A549 (cell line): ENCODE data around the gene RTCB. TPM values are rescaled to one million over a fixed set of nuclear protein-coding genes. Genes with fewer than 3 reads are reported as not detected.

Experiments
- ATAC-seq, 2 experiments: fragments of 200-7000 bp in 1 of 2; fragments of >200 bp in 1 of 2; cut with Nextera tagmentation in 1 of 2; cut with Tn5 transposase in 1 of 2; 3 replicates each; pipeline versions ENCODE4 v1.8.0 to v1.9.1; 2018 to 2020; ENCODE audit warnings: mild to moderate bottlenecking in 1 of 2, moderate library complexity in 1 of 2
- CTCF ChIA-PET: fragments of 300-600 bp; sonication (Branson Sonifier 250); formaldehyde crosslinking; extraction: SDS; loops from one replicate; lab custom pipeline; 2021; ENCODE audit warnings: antibody characterized with exemption, inconsistent platforms; lab: Yijun Ruan, JAX
- POLR2A ChIA-PET: fragments of 350-600 bp; formaldehyde crosslinking; extraction: SDS; loops from one replicate; lab custom pipeline; 2021; ENCODE audit warnings: antibody characterized with exemption, inconsistent platforms; lab: Yijun Ruan, JAX
- DNase-seq, 2 experiments: peaks; one replicate each; pipeline versions ENCODE4 v3.0.0 to v3.0.0-alpha.2; 2011 to 2016; ENCODE audit warnings: low read depth in 1 of 2, low spot score in 1 of 2
- FAIRE-seq: peaks from 2 replicates; lab custom pipeline; 2011; peaks lifted over from hg19 to GRCh38; lab: Jason Lieb, UNC
- H3K27ac ChIP-seq, 2 experiments: fragments of >200 bp; sonication (Bioruptor Twin); formaldehyde crosslinking; 3 replicates each; pipeline ENCODE4 v1.5.1; 2016 to 2017
- H3K4me1 ChIP-seq: fragments of >200 bp; sonication (Bioruptor Twin); formaldehyde crosslinking; 3 replicates; pipeline ENCODE4 v1.6.1; 2016
- H3K4me2 ChIP-seq: fragments of >200 bp; sonication (Bioruptor Twin); formaldehyde crosslinking; 3 replicates; pipeline ENCODE4 v1.6.1; 2016
- H3K4me3 ChIP-seq: fragments of >200 bp; sonication (Bioruptor Twin); formaldehyde crosslinking; 3 replicates; pipeline ENCODE4 v1.5.1; 2016
- H3K9me3 ChIP-seq: fragments of >200 bp; sonication (Bioruptor Twin); formaldehyde crosslinking; 3 replicates; pipeline ENCODE4 v1.6.1; 2016
- BCL3 ChIP-seq: fragments of >200 bp; sonication (Bioruptor Twin); formaldehyde crosslinking; IDR thresholded peaks from 3 replicates; pipeline ENCODE4 v1.6.1; 2016
- BHLHE40 ChIP-seq: IDR thresholded peaks from 2 replicates; pipeline ENCODE4 v1.6.1; 2012; ENCODE audit warnings: low read depth, low read length, inconsistent platforms
- CBX2 ChIP-seq: fragments of 200-600 bp; sonication (generic); IDR thresholded peaks from 2 replicates; pipeline ENCODE4 v1.6.1; 2016; ENCODE audit warnings: low read depth, mild to moderate bottlenecking, borderline replicate concordance
- CHD2 ChIP-seq: fragments of 150-350 bp; IDR thresholded peaks from 2 replicates; pipeline ENCODE4 v1.6.1; 2014; ENCODE audit warnings: low read length; ENCODE audit not compliant: partially characterized antibody
- CHD4 ChIP-seq: fragments of 200-600 bp; sonication (generic); IDR thresholded peaks from 2 replicates; pipeline ENCODE4 v1.6.1; 2016; ENCODE audit warnings: antibody characterized with exemption, mild to moderate bottlenecking, borderline replicate concordance
- EHF ChIP-seq: fragments of 250-450 bp; sonication (Bioruptor Pico); IDR thresholded peaks from 2 replicates; pipeline ENCODE4 v1.5.0; 2020; ENCODE audit warnings: mild to moderate bottlenecking
- EHMT2 ChIP-seq: fragments of 200-600 bp; sonication (generic); IDR thresholded peaks from 2 replicates; pipeline ENCODE4 v1.6.1; 2016; ENCODE audit warnings: antibody characterized with exemption, low read depth, mild to moderate bottlenecking, moderate library complexity
- FOXS1 ChIP-seq: fragments of 250-450 bp; sonication (Bioruptor Pico); IDR thresholded peaks from 2 replicates; pipeline ENCODE4 v1.5.0; 2020; ENCODE audit warnings: mild to moderate bottlenecking, moderate library complexity
- GATA3 ChIP-seq: IDR thresholded peaks from 2 replicates; pipeline ENCODE4 v1.6.1; 2012; ENCODE audit warnings: borderline replicate concordance
- HMGXB4 ChIP-seq: fragments of 250-450 bp; sonication (Bioruptor Pico); IDR thresholded peaks from 2 replicates; pipeline ENCODE4 v1.5.0; 2021; ENCODE audit warnings: mild to moderate bottlenecking, moderate library complexity, borderline replicate concordance
- HOXA7 ChIP-seq: fragments of 250-450 bp; sonication (Bioruptor Pico); IDR thresholded peaks from 2 replicates; pipeline ENCODE4 v1.5.0; 2020; ENCODE audit warnings: mild to moderate bottlenecking, moderate library complexity
- HOXB5 ChIP-seq: fragments of 250-450 bp; sonication (Bioruptor Pico); IDR thresholded peaks from 2 replicates; pipeline ENCODE4 v1.5.0; 2020; ENCODE audit warnings: mild to moderate bottlenecking, moderate library complexity
- KDM5A ChIP-seq: fragments of 200-600 bp; sonication (generic); IDR thresholded peaks from 2 replicates; pipeline ENCODE4 v1.6.1; 2016; ENCODE audit warnings: antibody characterized with exemption, mild to moderate bottlenecking
- MAX ChIP-seq: IDR thresholded peaks from 2 replicates; pipeline ENCODE4 v1.6.1; 2012
- MAZ ChIP-seq: fragments of 150-350 bp; IDR thresholded peaks from 2 replicates; pipeline ENCODE4 v1.6.1; 2014; ENCODE audit warnings: antibody characterized with exemption, low read depth, low read length, borderline replicate concordance
- NFE2L2 ChIP-seq: fragments of 150-350 bp; conservative IDR thresholded peaks from 2 replicates; pipeline ENCODE4 v1.6.1; 2014; ENCODE audit warnings: low read length
- NR3C1 ChIP-seq: fragments of >200 bp; sonication (Bioruptor Twin); formaldehyde crosslinking; IDR thresholded peaks from 3 replicates; pipeline ENCODE4 v1.6.1; 2017
- PHF8 ChIP-seq: fragments of 200-600 bp; sonication (generic); IDR thresholded peaks from 2 replicates; pipeline ENCODE4 v1.6.1; 2016; ENCODE audit warnings: low read depth, mild to moderate bottlenecking, antibody characterized with exemption, moderate library complexity, borderline replicate concordance
- POLR2A ChIP-seq: IDR thresholded peaks from 2 replicates; pipeline ENCODE4 v1.6.1; 2012; ENCODE audit warnings: mild to moderate bottlenecking, low read length
- POLR2AphosphoS2 ChIP-seq: conservative IDR thresholded peaks from 2 replicates; pipeline ENCODE4 v1.6.1; 2012; ENCODE audit warnings: low read length, improper control_type of control experiment, inconsistent platforms
- RAD21 ChIP-seq, 2 experiments: fragments of >200 bp in 1 of 2; sonication (Bioruptor Twin) in 1 of 2; formaldehyde crosslinking in 1 of 2; IDR thresholded peaks in 1 of 2; conservative IDR thresholded peaks in 1 of 2; 2 replicates in 1 of 2; 3 replicates in 1 of 2; pipeline ENCODE4 v1.6.1; 2012 to 2018; ENCODE audit warnings: inconsistent platforms in 1 of 2
- RCOR1 ChIP-seq: fragments of 150-350 bp; IDR thresholded peaks from 2 replicates; pipeline ENCODE4 v1.6.1; 2014; ENCODE audit warnings: antibody characterized with exemption, low read length, low read depth
- SMC3 ChIP-seq: fragments of >200 bp; sonication (Bioruptor Twin); formaldehyde crosslinking; IDR thresholded peaks from 3 replicates; pipeline ENCODE4 v1.6.1; 2018; ENCODE audit warnings: inconsistent platforms
- TFCP2L1 ChIP-seq: fragments of 250-450 bp; sonication (Bioruptor Pico); IDR thresholded peaks from 2 replicates; pipeline ENCODE4 v1.5.0; 2021; ENCODE audit warnings: mild to moderate bottlenecking
- TP53 ChIP-seq: fragments of 250-450 bp; sonication (Bioruptor Pico); IDR thresholded peaks from 2 replicates; pipeline ENCODE4 v1.5.0; 2021; ENCODE audit warnings: mild to moderate bottlenecking, moderate library complexity
- USF2 ChIP-seq: fragments of 450-650 bp; IDR thresholded peaks from 2 replicates; pipeline ENCODE4 v1.6.1; 2014; ENCODE audit warnings: antibody characterized with exemption
- ZSCAN20 ChIP-seq: fragments of 250-450 bp; sonication (Bioruptor Pico); IDR thresholded peaks from 2 replicates; pipeline ENCODE4 v1.8.0; 2022; ENCODE audit warnings: mild to moderate bottlenecking, moderate library complexity
- WGBS: methylation state at CpG from one replicate; pipeline ENCODE4 v1.1.6; 2017; ENCODE audit errors: missing lambda C conversion rate; 5-methylcytosine and 5-hydroxymethylcytosine counted together
- polyA plus RNA-seq, 4 experiments: library from polyadenylated mRNA; depleted of rRNA in 3 of 4; stranded (reverse); fragments of >200 nt; fragmentation: RNase III in 1 of 4; extraction: RNeasy Plus Mini Kit Qiagen cat#74134 plus additional on column Dnase treatment in 1 of 4; gene quantifications; 2 replicates in 3 of 4; 3 replicates in 1 of 4; pipeline ENCODE4 v1.2.3, GENCODE V29; 2011 to 2017

The RTCB gene
- polyA plus RNA-seq, 2 of the 4 experiments (the other 2 are of a cell fraction) = 93.3 to 122 TPM

GRCh38 chr22:32407312-32407711 is 4.7 kb downstream of the RTCB start:
- TF ChIP-seq SMC3 (no peak), FOXS1 (CRISPR knock-in tag) (no peak), CHD2 (no peak), PHF8 (no peak), KDM5A (no peak), MAZ (no peak), POLR2A (no peak), EHMT2 (no peak)
- TF ChIP-seq, all 56 proteins: peak for 0
- H3K9me3 ChIP-seq = no peaks in the 10 kb centered on the region
- ChIA-PET POLR2A (no interaction called here), CTCF (no interaction called here)
- FAIRE-seq = no peak
- H3K4me3 ChIP-seq = no peak overlapping the region
- peaks cover 7% of the 10 kb centered on the region; the same call in 2 of the 3 replicates for H3K4me1 ChIP-seq
- H3K27ac ChIP-seq = no peak overlapping the region
- ATAC-seq = no peak
- DNase-seq = no peak
- WGBS = 92% methylated on average over 3 of the region's 3 CpGs
- no peak overlapping the region for H3K4me2 ChIP-seq

GRCh38 chr22:32404021-32404420 is 8.0 kb downstream of the RTCB start:
- ChIA-PET CTCF (no interaction called here), POLR2A (no interaction called here)
- 55% methylated on average over 2 of the region's 2 CpGs for WGBS
- DNase-seq = no peak
- FAIRE-seq = no peak
- H3K4me3 ChIP-seq = no peak overlapping the region
- no peak overlapping the region for H3K4me2 ChIP-seq
- ATAC-seq = no peak
- TF ChIP-seq CHD4 = no peak
- TF ChIP-seq BCL3 = no peak
- TF ChIP-seq TP53 (CRISPR knock-in tag) = no peak
- no peaks in the 10 kb centered on the region for H3K4me1 ChIP-seq
- H3K27ac ChIP-seq = no peak overlapping the region
- no peaks in the 10 kb centered on the region for H3K9me3 ChIP-seq

GRCh38 chr22:32401486-32401885 is 10.6 kb downstream of the RTCB start:
- H3K4me3 ChIP-seq = no peak overlapping the region
- no peak for ATAC-seq
- WGBS = 65% methylated on average over 4 of the region's 4 CpGs
- no peak overlapping the region for H3K4me2 ChIP-seq
- TF ChIP-seq TFCP2L1 (CRISPR knock-in tag) (no peak), CBX2 (no peak), USF2 (no peak)
- no peaks in the 10 kb centered on the region for H3K9me3 ChIP-seq
- H3K4me1 ChIP-seq = no peaks in the 10 kb centered on the region
- POLR2A ChIA-PET = no interaction called here
- CTCF ChIA-PET = interaction anchor here (1.0 to 1.4 kb wide), 3 partner anchors 11 to 23 kb away, joined by 3 to 5 read pairs (median 3); partner anchors contain the start of gene RTCB
- no peak for FAIRE-seq
- no peak for DNase-seq
- H3K27ac ChIP-seq = no peak overlapping the region

GRCh38 chr22:32396746-32397145 is 15.3 kb downstream of the RTCB start:
- ChIA-PET CTCF (no interaction called here), POLR2A (no interaction called here)
- ATAC-seq (no peak), DNase-seq (no peak), FAIRE-seq (no peak)
- Histone ChIP-seq H3K27ac (no peak overlapping the region), H3K9me3 (no peaks in the 10 kb centered on the region), H3K4me2 (no peak overlapping the region), H3K4me3 (no peak overlapping the region), H3K4me1 (no peaks in the 10 kb centered on the region)
- WGBS = 75% methylated on average over 5 of the region's 5 CpGs
- TF ChIP-seq BCL3 (no peak), POLR2AphosphoS2 (no peak), HOXA7 (CRISPR knock-in tag) (no peak), HOXB5 (no peak), EHF (CRISPR knock-in tag) (no peak), GATA3 (no peak), NFE2L2 (no peak), CHD2 (no peak), RAD21 (conservative IDR thresholded peaks at IDR 0.05 in 1 of 2, IDR thresholded peaks at IDR 0.05 in 1 of 2) (no peak), SMC3 (no peak), ZSCAN20 (no peak), NR3C1 (no peak), HMGXB4 (no peak), BHLHE40 (no peak), RCOR1 (no peak), TFCP2L1 (CRISPR knock-in tag) (no peak), MAX (no peak)
